PC-9 (cell line): ENCODE data around the gene TMEM51. TPM values are rescaled to one million over a fixed set of nuclear protein-coding genes. Genes with fewer than 3 reads are reported as not detected.

ENCODE experiments used
- BruUV-seq: library from RNA; stranded (reverse); fragments of 400-500 nt; replicated peaks from 2 replicates; lab custom pipeline; 2021; lab: Mats Ljungman, UMichigan
- CTCF ChIA-PET: fragments of 300-600 bp; sonication (Branson Sonifier 250); formaldehyde crosslinking; loops from one replicate; lab custom pipeline; 2022; ENCODE audit warnings: antibody characterized with exemption; lab: Charles Lee
- POLR2A ChIA-PET: fragments of 300-600 bp; sonication (Branson Sonifier 250); formaldehyde crosslinking; loops from one replicate; lab custom pipeline; 2022; ENCODE audit warnings: antibody characterized with exemption; ENCODE audit not compliant: unreplicated experiment; lab: Charles Lee
- DNase-seq, 2 experiments: peaks; one replicate each; pipeline versions ENCODE4 v3.0.0 to v3.0.0-alpha.2; 2015 to 2022; ENCODE audit warnings: mixed read lengths in 1 of 2
- H2AFZ ChIP-seq: fragments of 200-600 bp; sonication (generic); 2 replicates; pipeline ENCODE4 v1.8.1; 2017; ENCODE audit warnings: antibody characterized with exemption
- H3F3A ChIP-seq: fragments of 200-600 bp; sonication (generic); 2 replicates; pipeline ENCODE4 v1.8.1; 2017; ENCODE audit warnings: antibody characterized with exemption, mild to moderate bottlenecking, low read depth; ENCODE audit not compliant: insufficient read depth
- H3K27ac ChIP-seq: fragments of 200-600 bp; sonication (generic); 2 replicates; pipeline ENCODE4 v1.6.1; 2016; ENCODE audit warnings: mixed run types
- H3K27me3 ChIP-seq: fragments of 200-600 bp; sonication (generic); 2 replicates; pipeline ENCODE4 v1.6.1; 2016; ENCODE audit warnings: low read depth, mixed run types; ENCODE audit not compliant: insufficient read depth
- H3K36me3 ChIP-seq: fragments of 200-600 bp; sonication (generic); 2 replicates; pipeline ENCODE4 v1.6.1; 2016; ENCODE audit warnings: low read depth, mixed run types
- H3K4me1 ChIP-seq: fragments of 200-600 bp; sonication (generic); replicated peaks from 2 replicates; pipeline ENCODE4 v1.6.1; 2016; ENCODE audit warnings: mixed run types; ENCODE audit not compliant: insufficient read depth
- H3K4me2 ChIP-seq: fragments of 200-600 bp; sonication (generic); 2 replicates; pipeline ENCODE4 v1.6.1; 2017; ENCODE audit warnings: mixed run types
- H3K4me3 ChIP-seq: fragments of 200-600 bp; sonication (generic); 2 replicates; pipeline ENCODE4 v1.6.1; 2016; ENCODE audit warnings: mixed run types
- H3K79me2 ChIP-seq: fragments of 200-600 bp; sonication (generic); 2 replicates; pipeline ENCODE4 v1.6.1; 2017; ENCODE audit warnings: low read depth, mixed run types
- H3K9me2 ChIP-seq: fragments of 200-600 bp; sonication (generic); 2 replicates; pipeline ENCODE4 v1.8.1; 2017; ENCODE audit warnings: mild to moderate bottlenecking; ENCODE audit not compliant: insufficient read depth
- H3K9me3 ChIP-seq: fragments of 200-600 bp; sonication (generic); 2 replicates; pipeline ENCODE4 v1.8.1; 2016; ENCODE audit warnings: low read depth; ENCODE audit not compliant: insufficient read depth
- H4K20me1 ChIP-seq: fragments of 200-600 bp; sonication (generic); 2 replicates; pipeline ENCODE4 v1.8.1; 2017; ENCODE audit not compliant: insufficient read depth
- EZH2 ChIP-seq: fragments of 200-600 bp; sonication (generic); IDR thresholded peaks from 2 replicates; pipeline ENCODE4 v1.8.0; 2017; ENCODE audit warnings: antibody characterized with exemption, low read depth
- intact Hi-C: fragments of 100-400 bp; cut with micrococcal nuclease; formaldehyde crosslinking; loops from one replicate; pipeline ENCODE4 v1.10.0; 2022; ENCODE audit not compliant: unreplicated experiment
- total RNA-seq: library from RNA; stranded (reverse); gene quantifications from 2 replicates; pipeline ENCODE4 v1.2.3, GENCODE V29; 2021
- TF ChIP-seq, protein P1 (sequence below): fragments of 200-600 bp; sonication (generic); conservative IDR thresholded peaks from 2 replicates; pipeline ENCODE4 v1.6.1; 2017; ENCODE audit warnings: mixed run types, antibody characterized with exemption, mild to moderate bottlenecking, moderate library complexity

TMEM51 gene
- total RNA-seq, 1 experiment from 2014 or later = 11.7 TPM

GRCh38 chr1:15106608-15107007, 46.9 kb upstream of the TMEM51 start:
- BruUV-seq = no TSS peak
- Histone ChIP-seq H2AFZ (no peak overlapping the region), H3K4me3 (no peak overlapping the region), H3K9me3 (no peaks in the 10 kb centered on the region), H3K36me3 (no peaks in the 10 kb centered on the region), H3K27me3 (no peaks in the 10 kb centered on the region), H4K20me1 (no peaks in the 10 kb centered on the region), H3K27ac (no peak overlapping the region), H3F3A (0 out of 2 replicates have a peak, but pooled peaks cover 4% of the 10 kb centered on the region), H3K79me2 (no peaks in the 10 kb centered on the region), H3K4me1 (no peaks in the 10 kb centered on the region), H3K9me2 (no peaks in the 10 kb centered on the region), H3K4me2 (no peak overlapping the region)
- ChIA-PET CTCF (interaction anchor here (0.6 kb wide), 1 partner anchor 317 kb away, joined by 6 read pairs; no protein-coding TSS in a partner anchor), POLR2A (interaction anchor here (0.6 kb wide), 1 partner anchor 211 kb away, joined by 6 read pairs; no protein-coding TSS in a partner anchor)
- DNase-seq = no peak
- TF ChIP-seq, protein P1, sequence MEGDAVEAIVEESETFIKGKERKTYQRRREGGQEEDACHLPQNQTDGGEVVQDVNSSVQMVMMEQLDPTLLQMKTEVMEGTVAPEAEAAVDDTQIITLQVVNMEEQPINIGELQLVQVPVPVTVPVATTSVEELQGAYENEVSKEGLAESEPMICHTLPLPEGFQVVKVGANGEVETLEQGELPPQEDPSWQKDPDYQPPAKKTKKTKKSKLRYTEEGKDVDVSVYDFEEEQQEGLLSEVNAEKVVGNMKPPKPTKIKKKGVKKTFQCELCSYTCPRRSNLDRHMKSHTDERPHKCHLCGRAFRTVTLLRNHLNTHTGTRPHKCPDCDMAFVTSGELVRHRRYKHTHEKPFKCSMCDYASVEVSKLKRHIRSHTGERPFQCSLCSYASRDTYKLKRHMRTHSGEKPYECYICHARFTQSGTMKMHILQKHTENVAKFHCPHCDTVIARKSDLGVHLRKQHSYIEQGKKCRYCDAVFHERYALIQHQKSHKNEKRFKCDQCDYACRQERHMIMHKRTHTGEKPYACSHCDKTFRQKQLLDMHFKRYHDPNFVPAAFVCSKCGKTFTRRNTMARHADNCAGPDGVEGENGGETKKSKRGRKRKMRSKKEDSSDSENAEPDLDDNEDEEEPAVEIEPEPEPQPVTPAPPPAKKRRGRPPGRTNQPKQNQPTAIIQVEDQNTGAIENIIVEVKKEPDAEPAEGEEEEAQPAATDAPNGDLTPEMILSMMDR = no peak
- TF ChIP-seq EZH2 = no peak
- intact Hi-C loops = loop anchor here (10.0 kb wide), 1 partner anchor 182 kb away; no protein-coding TSS in a partner anchor

DNA sequence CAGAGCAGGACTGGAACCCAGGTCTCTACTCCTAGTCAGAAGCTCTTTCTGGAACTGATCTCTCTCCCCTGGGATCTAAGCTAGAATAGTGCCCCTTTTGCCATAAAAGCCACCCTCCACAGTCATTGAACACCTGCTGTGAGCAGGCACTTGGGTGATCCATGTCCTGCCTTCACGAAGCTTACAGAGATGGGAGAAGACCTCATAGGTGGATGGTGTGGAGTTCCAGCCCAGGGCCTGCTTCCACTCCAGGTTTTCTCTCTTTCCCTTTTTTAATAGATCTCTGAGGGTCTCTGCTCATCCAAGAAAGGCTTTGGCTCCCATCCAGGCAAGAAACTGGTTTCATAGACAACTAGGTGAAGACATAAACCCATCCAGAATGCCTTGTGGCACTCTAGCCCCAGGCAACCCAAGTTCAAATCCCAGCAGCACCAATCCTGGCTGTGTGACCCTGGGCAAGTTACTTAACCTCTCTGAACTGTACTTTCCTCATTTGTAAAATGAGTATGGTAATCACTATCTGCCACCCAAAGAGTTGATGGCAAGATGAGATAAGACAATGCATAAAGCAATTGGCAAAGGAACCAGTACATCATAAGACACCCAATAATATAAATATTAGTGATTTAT, 46.4 kb upstream of the TMEM51 start:
- H3K4me1 ChIP-seq = no peaks in the 10 kb centered on the region
- H3K36me3 ChIP-seq = no peaks in the 10 kb centered on the region
- H3K27ac ChIP-seq = no peak overlapping the region
- no peaks in the 10 kb centered on the region for H3K9me3 ChIP-seq
- BruUV-seq = no TSS peak
- H3F3A ChIP-seq = 0 out of 2 replicates have a peak, but pooled peaks cover 4% of the 10 kb centered on the region
- POLR2A ChIA-PET = no interaction called here
- H3K79me2 ChIP-seq = no peaks in the 10 kb centered on the region
- no peak for DNase-seq
- no peak overlapping the region for H3K4me2 ChIP-seq
- no peak for TF ChIP-seq EZH2
- TF ChIP-seq, protein P1 = no peak
- no peaks in the 10 kb centered on the region for H3K27me3 ChIP-seq
- CTCF ChIA-PET = no interaction called here
- no peak overlapping the region for H3K4me3 ChIP-seq
- intact Hi-C loops = loop anchor here (10.0 kb wide), 1 partner anchor 182 kb away; no protein-coding TSS in a partner anchor
- no peak overlapping the region for H2AFZ ChIP-seq
- no peaks in the 10 kb centered on the region for H4K20me1 ChIP-seq
- H3K9me2 ChIP-seq = no peaks in the 10 kb centered on the region

DNA sequence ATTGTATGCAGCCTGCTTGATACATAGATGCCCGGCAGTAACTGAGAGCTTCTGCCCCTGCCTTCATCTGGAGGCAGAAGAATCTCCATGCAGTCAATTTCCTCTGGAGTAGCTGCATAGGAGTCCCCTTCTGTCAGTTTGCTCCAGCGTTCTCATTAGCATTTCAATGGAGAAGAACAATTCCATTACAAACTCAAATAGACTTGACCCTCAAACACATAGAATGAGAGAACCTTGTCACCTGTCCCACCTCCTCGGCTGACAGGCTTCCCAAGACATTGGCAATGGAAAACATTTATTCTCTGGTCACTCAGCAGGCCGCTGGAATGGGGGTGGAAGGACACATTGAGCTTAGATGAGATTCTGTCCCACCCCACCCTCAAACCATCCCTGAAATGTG, 45.6 kb upstream of the TMEM51 start:
- Histone ChIP-seq H3K4me3 (no peak overlapping the region), H3K9me2 (no peaks in the 10 kb centered on the region), H4K20me1 (no peaks in the 10 kb centered on the region), H3K36me3 (no peaks in the 10 kb centered on the region), H2AFZ (no peak overlapping the region), H3K27ac (no peak overlapping the region), H3K4me2 (no peak overlapping the region), H3K27me3 (no peaks in the 10 kb centered on the region), H3K4me1 (no peaks in the 10 kb centered on the region), H3F3A (0 out of 2 replicates have a peak, but pooled peaks cover 4% of the 10 kb centered on the region), H3K79me2 (no peaks in the 10 kb centered on the region), H3K9me3 (no peaks in the 10 kb centered on the region)
- no peak for DNase-seq
- BruUV-seq = no TSS peak
- TF ChIP-seq EZH2 = no peak
- TF ChIP-seq, protein P1 = no peak
- intact Hi-C loops = loop anchor here (10.0 kb wide), 1 partner anchor 183 kb away; no protein-coding TSS in a partner anchor
- CTCF ChIA-PET = no interaction called here
- POLR2A ChIA-PET = no interaction called here
